ENCODE measurements around the gene WIPF2.
A peak's percentile ranks its signal among the peaks of the same experiment; 100 is the strongest.
"Not testable (repeated sequence)": the region's sequence is repeated elsewhere in the genome, so short reads cannot be mapped to it uniquely, and the experiment has no call there.

The WIPF2 gene

DNA sequence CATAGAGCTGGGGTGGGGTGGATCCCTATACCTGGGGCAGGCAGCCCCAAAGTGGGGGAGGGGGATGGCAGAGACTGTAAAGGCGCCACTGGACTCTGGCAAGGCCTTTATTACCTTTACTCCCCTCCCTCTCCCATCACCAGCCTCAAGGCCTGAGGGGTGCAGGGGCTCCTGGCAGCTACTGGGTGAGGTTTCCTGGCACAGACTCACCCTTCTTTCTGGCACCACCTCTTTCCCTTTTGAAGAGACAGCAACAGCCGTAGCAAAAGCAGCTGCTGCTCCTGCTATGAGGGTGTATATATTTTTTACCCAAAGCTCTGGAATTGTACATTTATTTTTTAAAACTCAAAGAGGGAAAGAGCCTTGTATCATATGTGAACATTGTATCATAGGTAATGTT lies 24.3 kb upstream of the WIPF2 start:
- no peak for DNase-seq

- DNase-seq, result no peak
These were observed 21.6 kb upstream of the WIPF2 start for GRCh38 chr17:40197550-40197949.

GRCh38 chr17:40197965-40198456 lies 21.1 kb upstream of the WIPF2 start:
- DNase-seq, result peak; percentile 40

- no peak for DNase-seq
These were observed 20.5 kb upstream of the WIPF2 start for GRCh38 chr17:40198576-40198975.

GRCh38 chr17:40203131-40203530 lies 16.0 kb upstream of the WIPF2 start:
- DNase-seq, result no peak

- DNase-seq, result not testable (repeated sequence)
These were observed 12.9 kb upstream of the WIPF2 start for GRCh38 chr17:40206193-40206592.

DNA sequence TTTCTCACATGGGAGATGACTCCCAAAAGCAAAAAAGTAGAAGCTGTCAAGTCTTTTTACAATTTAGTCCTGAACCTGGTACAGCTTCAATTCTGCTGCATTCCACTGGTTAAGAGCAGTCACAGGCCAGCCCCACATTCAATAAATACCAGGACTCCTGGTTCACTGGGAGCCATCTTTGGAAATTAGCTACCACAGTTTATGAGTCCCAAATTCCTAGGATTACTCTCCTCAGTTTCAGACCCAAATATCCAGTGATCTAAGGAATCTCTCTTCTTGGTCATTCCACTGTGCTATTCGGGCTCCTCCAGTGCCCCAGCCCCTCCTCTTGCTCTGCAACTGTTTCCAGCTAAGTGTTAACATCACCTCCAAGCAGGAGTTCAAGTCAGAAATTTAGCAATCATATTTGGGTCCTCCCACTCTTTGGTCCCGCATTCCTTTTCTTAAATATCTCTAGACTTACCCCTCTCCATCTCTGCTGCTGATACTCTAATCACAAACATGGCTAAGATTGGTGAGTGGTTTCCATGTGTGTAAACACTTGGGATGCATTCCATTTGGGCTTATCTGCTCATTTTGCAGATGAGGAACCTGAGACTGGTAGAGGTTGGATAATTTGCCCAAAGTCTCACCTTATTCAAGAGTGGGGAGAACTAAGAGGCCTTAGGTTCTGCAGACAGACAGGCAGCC lies 9.6 kb upstream of the WIPF2 start:
- no peak for DNase-seq

- not testable (repeated sequence) for DNase-seq
These were observed 5.2 kb upstream of the WIPF2 start for GRCh38 chr17:40213914-40214313.

DNA sequence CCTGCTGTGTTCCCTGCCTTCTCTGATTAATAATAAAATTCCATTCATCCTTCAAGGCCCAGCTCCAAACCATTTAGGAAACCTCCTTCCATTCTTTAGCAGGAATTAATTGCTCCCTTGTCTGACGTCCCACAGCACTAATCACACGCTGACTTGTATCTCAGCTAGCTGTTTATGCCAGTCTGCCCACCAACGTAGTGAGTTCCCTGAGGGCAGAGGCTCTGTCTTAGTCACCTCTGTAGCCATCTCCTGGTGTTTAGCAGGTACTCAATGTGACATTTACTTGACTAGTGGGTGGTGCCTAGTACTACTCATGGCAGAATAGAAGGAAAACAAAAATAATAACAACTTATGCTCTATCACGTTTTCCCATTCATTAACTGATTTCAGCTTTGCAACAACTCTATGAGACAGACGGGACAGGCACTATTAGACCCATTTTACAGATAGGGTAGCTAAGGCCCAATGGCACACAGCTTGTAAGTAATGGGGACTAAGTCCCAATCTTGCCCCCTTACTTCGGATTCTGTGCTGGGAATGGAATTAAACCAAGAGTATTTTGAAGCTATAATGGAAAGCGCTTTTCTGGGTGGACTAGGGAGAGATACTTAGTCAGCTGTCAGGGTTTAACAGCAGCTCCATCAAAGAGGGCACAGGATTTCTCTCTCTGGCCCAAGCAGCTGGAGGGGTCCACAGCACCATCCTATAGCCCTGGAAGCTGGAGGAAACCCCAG lies 931 bp upstream of the WIPF2 start:
- no peak for DNase-seq

DNA sequence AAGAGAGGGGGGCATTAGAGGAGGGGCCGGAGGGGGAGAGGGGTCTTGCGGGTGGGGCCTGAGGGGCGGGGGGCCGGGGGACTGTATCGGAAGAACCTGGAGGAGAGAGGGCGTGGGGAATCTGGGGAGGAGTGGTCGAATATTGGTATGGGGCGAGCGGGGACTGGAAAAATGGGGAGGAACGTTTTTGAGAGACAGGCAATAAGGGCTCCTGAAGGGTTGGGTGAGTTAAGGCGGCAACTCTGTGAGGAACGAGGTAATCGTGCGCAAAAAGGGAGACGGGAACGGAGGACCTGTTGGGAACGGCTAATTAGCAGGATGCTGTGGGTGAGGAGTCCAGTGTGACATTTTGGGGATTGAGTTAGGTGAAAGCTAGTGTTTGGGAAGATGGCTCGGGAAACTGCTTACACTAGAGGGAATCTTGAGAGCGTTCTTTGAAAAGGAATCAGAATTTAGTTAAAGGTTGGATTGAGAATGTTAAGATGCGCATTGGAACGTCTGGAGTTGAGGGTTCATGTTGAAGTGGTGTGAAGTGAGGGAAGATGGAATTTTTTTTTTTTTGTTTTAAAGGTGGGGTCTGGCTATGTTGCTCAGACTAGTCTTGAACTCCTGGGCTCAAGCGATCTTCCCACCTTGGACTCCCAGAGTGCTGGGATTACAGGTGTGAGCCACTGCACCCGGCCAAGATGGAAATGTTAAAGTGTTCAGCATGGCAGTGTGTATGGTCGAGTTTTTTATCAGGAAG lies 662 bp downstream of the WIPF2 start:
- DNase-seq, result peak; percentile 34

DNA sequence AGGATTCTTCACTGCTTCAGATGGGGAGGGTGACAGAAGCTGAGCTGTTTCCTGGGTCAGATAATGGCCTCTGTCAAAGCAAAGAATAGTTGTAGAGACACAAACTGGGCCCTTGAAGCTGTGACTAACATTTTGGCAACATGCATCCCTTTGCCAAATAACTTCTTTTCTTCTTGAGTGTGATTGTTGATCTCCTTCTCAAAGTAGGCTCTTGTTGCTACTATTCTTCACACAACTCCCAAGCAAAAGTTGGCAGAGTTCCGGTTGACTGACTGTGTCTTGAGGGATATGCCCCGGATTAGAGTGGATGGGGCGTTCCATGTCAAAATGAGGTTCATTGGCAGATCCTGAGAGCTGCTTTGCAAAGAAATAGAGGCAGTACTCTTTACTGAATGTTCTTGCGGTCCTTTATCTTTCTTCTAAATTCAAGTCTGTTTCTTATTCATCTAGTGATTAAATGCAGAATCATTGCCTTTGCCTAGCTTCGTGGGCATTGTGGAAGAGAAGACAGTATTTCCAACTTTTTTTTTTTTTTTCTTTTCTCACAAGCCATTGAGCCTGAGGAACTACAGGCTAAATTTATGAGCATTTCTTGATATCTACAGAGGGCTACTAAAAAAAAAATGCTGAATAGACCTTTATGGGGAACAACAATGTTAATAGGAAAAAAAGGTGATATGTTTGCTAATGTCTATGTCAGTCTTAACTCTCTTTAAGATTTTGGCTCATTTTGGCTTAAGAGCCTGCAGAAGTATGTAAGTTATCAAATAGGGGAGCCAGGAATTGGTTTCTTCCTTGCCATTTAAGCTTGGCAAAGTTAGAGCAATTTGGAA lies 5.8 kb downstream of the WIPF2 start:
- no peak for DNase-seq

- DNase-seq, result not testable (repeated sequence)
These were observed 10.0 kb downstream of the WIPF2 start for GRCh38 chr17:40229146-40229545.

DNA sequence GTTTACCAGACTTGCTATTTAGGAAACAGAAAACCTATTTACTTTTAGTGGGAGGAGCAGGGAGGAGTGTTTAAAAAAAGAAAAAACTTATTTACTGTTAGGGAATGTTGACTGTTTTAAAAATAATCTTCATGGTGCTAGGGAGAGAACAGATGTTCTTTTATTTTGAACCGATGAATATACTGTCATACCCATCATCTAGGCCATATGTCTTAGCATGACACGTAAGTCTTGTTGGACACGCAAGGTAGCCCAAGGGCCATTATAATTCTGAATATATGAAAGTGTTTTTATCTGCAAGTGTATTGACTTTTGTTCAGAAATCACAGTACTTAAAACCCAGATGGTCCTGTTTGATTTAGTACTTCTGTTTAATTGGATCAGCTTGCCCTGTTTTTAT lies 11.6 kb downstream of the WIPF2 start:
- DNase-seq, result no peak

- not testable (repeated sequence) for DNase-seq
These were observed 12.8 kb downstream of the WIPF2 start for GRCh38 chr17:40231928-40232327.

DNA sequence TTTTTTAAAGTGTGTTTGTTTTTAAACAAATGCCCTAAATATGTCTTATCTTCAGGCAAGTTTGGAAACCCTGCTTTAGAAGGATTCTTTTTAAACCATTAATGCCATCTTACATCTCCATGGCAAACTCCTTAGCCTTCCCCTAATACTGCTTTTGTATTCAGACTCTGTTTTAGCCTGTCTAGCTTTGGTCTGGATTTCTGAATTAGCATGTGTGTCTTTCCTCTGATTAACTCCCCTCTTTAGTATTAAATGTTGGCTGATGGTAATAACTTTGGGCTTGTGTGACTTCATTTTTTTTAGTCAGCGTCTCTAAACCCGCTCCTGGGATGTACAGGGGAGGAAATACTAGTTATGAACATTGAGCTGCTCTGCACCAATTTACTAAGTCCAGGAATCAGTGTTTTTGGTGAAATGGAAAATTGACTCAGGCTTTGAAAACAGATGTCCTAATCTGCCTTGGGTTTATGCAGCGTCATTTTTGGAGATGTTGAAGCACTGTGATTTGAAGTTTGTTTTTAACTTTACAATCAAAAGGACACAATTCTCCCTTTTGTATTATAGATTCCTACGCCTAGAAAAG lies 22.2 kb downstream of the WIPF2 start:
- DNase-seq, result no peak

DNA sequence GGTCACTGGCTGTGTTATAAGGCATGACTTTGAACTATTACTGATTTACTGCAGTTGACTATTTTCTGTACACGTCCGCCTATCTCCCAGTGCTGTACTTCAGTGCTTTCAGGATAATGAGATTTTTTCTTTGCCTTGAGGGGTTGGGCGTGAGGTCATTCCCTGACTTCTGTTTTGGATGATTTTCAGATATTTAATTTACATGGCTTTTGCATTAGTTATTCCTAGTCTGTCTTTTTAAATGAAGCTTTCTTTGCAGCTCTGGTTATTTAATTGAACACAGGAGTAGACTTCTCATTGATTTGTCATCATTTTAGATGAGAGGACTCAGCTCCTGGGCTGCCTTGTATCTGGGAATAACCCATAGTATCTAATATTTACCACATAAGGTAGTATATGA lies 23.7 kb downstream of the WIPF2 start:
- DNase-seq, result no peak

- DNase-seq, result no peak
These were observed 24.7 kb downstream of the WIPF2 start for GRCh38 chr17:40243761-40244160.

DNA sequence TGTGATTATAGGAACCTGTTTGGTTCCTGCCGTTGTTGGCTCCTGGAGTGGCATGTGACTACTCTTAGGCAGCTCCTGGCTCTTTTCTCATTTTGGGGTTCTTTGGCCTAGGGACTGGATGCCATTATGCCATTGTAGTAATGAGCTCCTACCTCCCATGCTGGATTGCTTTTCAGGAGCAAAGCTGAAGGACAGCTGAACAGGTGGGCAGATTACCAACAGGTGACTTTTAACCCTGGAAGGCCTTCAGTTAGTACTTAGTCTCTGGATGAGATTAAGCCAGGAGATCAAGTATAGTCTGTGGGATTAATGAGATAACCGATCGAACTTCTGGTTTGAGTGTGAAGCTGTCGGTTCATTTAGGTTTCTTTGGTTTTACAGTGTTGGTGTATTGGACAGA lies 25.2 kb downstream of the WIPF2 start:
- DNase-seq, result no peak

- no peak for DNase-seq
These were observed 28.9 kb downstream of the WIPF2 start for GRCh38 chr17:40247926-40248495.

DNA sequence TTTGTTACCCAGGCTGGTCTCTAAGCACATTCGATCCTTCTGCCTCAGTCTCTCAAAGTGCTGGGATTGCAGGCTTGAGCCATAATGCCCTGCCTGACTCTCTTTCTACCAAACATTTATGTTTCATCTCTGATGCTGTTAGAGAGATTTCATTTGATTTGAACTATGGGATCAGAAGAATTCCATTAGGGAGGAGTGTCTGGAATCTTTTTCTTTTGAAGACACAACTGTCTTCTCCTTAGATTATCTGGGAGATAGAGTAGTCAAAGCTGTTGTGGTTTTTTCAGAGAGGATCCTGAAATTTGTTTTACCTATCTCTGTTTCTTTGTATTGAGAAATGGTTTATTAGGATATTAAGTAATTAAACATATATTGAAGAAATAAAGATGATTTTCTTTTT lies 29.4 kb downstream of the WIPF2 start:
- no peak for DNase-seq

DNA sequence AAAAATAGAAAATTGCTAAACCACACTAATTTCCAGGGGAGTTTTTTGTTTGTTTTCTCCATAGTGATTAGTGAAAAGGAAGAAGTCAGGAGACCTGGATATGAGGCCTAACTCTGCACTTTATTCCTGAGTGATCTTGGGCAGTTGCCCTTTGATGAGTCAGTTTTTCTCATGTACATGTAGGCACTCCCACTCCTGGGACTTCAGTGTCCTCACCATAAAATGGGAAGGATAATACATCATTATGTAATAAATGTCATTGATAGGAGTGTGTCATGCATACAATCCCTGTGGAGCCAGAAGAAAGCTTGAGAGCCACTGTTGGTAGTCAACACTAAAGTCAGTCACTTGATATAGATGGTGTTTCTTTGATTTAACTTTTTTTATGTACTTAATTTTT lies 32.5 kb downstream of the WIPF2 start:
- DNase-seq, result no peak

- DNase-seq, result no peak
These were observed 34.5 kb downstream of the WIPF2 start for GRCh38 chr17:40253565-40253964.

Measured in activated CD4-positive, CD25-positive, alpha-beta regulatory T cell treated with anti-CD3 and anti-CD28 coated beads, Interleukin-2, amount 50 U/mL, for 72 hours (primary cell).